Lung (tissue), 12 donors: ENCODE measurements around the gene SSTR3. TPM values are rescaled to one million over a fixed set of nuclear protein-coding genes. Genes with fewer than 3 reads are reported as not detected.

Experiments used
- ATAC-seq: fragments of 200-7000 bp; cut with Tn5 transposase; one replicate; pipeline ENCODE4 v1.9.1; 2020; ENCODE audit warnings: moderate number of reproducible peaks; ENCODE audit not compliant: insufficient read depth, low FRiP score
- DNase-seq, 3 donors: peaks; one replicate each; pipeline ENCODE4 v3.0.0-alpha.2; 2013 to 2017
- H3K27ac ChIP-seq, 2 donors: one replicate each; pipeline ENCODE4 v1.5.1; 2013; ENCODE audit warnings: mild to moderate bottlenecking in 2 of 2, moderate library complexity in 2 of 2, control low read depth in 1 of 2, inconsistent platforms in 1 of 2, low read depth in 1 of 2, low read length in 1 of 2
- H3K27me3 ChIP-seq, 3 donors: one replicate each; pipeline ENCODE4 v1.5.1; 2013; ENCODE audit warnings: low read length in 2 of 3; ENCODE audit not compliant: control insufficient read depth in 3 of 3, insufficient read depth in 3 of 3
- H3K36me3 ChIP-seq, 4 donors: one replicate each; pipeline ENCODE4 v1.5.1; 2013; ENCODE audit warnings: low read length in 4 of 4, mild to moderate bottlenecking in 1 of 4, moderate library complexity in 1 of 4; ENCODE audit not compliant: control insufficient read depth in 4 of 4, insufficient read depth in 4 of 4
- H3K4me1 ChIP-seq, 5 donors: one replicate each; pipeline ENCODE4 v1.5.1; 2013; ENCODE audit warnings: low read length in 5 of 5, mild to moderate bottlenecking in 2 of 5, moderate library complexity in 1 of 5; ENCODE audit not compliant: control insufficient read depth in 5 of 5, insufficient read depth in 5 of 5
- H3K4me3 ChIP-seq: one replicate; pipeline ENCODE4 v1.5.1; 2013; ENCODE audit warnings: mild to moderate bottlenecking, control low read depth, moderate library complexity
- H3K9ac ChIP-seq, 2 donors: one replicate each; pipeline ENCODE4 v1.5.1; 2013; ENCODE audit warnings: low read length in 2 of 2, control low read depth in 1 of 2; ENCODE audit not compliant: insufficient read depth in 1 of 2
- H3K9me3 ChIP-seq, 4 donors: one replicate each; pipeline ENCODE4 v1.5.1; 2013; ENCODE audit warnings: low read length in 3 of 4, mild to moderate bottlenecking in 1 of 4, moderate library complexity in 1 of 4; ENCODE audit not compliant: control insufficient read depth in 4 of 4, insufficient read depth in 3 of 4
- WGBS, 2 donors: extraction: QIAGEN DNeasy Blood & Tissue Kit; methylation state at CpG; one replicate each; pipeline ENCODE4 v1.1.7; 2013; 5-methylcytosine and 5-hydroxymethylcytosine counted together
- polyA plus RNA-seq, 2 donors: library from polyadenylated mRNA; stranded (reverse); fragments of 200-250 nt; gene quantifications; one replicate each; pipeline ENCODE4 v1.2.1, GENCODE V29; 2013
- total RNA-seq, 2 donors: library from RNA; depleted of rRNA in 1 of 2; stranded (reverse); fragments of >200 nt in 1 of 2; gene quantifications; one replicate each; pipeline ENCODE4 v1.2.1, GENCODE V29; 2014 to 2021
- TF ChIP-seq, protein P1 (sequence below): IDR thresholded peaks from 2 replicates; pipeline ENCODE4 v1.5.1; 2012; ENCODE audit warnings: mild to moderate bottlenecking; ENCODE audit errors: control extremely low read depth, extremely low read depth
- donor health status: control.
- donor health status: control.
- donor health status: Bipolar disorder and iron deficiency.
- donor health status: healthy.
- donor health status: DM: yes; HTN: yes; CAD: no.

Gene SSTR3
- total and polyA plus RNA-seq, 4 donors = 0.04 to 0.87 (median 0.10) TPM

DNA sequence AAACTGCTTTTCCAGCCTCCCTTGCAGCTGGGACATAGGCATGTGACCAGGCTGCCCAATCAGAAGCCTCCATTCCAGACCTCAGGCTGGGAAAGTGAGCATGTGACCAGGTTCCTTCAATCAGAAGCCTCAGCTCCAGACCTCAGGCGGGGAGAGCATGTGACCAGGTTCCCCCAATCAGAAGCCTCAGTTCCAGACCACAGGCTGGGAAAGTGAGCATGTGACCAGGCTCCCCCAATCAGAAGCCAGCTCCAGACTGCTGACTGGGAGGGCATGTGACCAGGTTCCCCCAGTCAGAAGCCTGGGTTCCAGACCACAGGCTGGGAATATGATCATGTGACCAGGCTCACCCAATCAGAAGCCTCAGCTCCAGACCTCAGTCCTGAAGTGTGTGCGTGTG lies 50.8 kb downstream of the SSTR3 start:
- 96 to 97% methylated on average over 2 of the region's 2 CpGs for WGBS, 2 donors
- no peak overlapping the region for H3K27ac ChIP-seq
- no peaks in the 10 kb centered on the region for H3K9me3 ChIP-seq
- H3K9ac ChIP-seq = no peak overlapping the region
- H3K4me1 ChIP-seq = no peaks in the 10 kb centered on the region
- H3K36me3 ChIP-seq = no peaks in the 10 kb centered on the region
- peaks cover 0 to 2% (median 0%) of the 10 kb centered on the region in 3 donors for H3K27me3 ChIP-seq
- TF ChIP-seq, protein P1, sequence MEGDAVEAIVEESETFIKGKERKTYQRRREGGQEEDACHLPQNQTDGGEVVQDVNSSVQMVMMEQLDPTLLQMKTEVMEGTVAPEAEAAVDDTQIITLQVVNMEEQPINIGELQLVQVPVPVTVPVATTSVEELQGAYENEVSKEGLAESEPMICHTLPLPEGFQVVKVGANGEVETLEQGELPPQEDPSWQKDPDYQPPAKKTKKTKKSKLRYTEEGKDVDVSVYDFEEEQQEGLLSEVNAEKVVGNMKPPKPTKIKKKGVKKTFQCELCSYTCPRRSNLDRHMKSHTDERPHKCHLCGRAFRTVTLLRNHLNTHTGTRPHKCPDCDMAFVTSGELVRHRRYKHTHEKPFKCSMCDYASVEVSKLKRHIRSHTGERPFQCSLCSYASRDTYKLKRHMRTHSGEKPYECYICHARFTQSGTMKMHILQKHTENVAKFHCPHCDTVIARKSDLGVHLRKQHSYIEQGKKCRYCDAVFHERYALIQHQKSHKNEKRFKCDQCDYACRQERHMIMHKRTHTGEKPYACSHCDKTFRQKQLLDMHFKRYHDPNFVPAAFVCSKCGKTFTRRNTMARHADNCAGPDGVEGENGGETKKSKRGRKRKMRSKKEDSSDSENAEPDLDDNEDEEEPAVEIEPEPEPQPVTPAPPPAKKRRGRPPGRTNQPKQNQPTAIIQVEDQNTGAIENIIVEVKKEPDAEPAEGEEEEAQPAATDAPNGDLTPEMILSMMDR = no peak
- H3K4me3 ChIP-seq = no peak overlapping the region
- DNase-seq (no peak), ATAC-seq (no peak)

DNA sequence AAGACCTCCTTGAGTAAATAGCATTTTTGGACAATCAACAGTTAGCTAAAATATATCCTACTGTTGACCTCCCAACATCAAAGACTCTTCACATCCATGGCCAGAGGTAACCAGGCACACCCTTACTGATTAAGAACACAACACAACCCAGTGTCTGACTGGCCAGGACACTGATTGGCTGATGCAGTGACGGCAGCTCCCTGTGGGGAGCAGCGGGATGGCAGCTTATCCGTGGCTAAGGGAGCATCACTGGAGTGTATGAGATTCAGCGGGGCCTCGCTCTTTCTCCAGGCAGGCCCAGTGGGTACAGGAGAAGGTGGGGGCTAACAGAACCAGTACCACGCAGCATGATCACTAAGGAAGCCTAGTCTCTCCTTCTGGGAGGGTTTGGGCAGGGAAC lies 52.2 kb downstream of the SSTR3 start:
- no peaks in the 10 kb centered on the region for H3K36me3 ChIP-seq
- no peak overlapping the region for H3K9ac ChIP-seq
- 71 to 73% methylated on average over 6 of the region's 6 CpGs for WGBS, 2 donors
- H3K27me3 ChIP-seq = peaks cover 0 to 2% (median 0%) of the 10 kb centered on the region in 3 donors
- TF ChIP-seq, protein P1 = no peak
- no peaks in the 10 kb centered on the region for H3K9me3 ChIP-seq
- no peak overlapping the region for H3K27ac ChIP-seq
- H3K4me3 ChIP-seq = no peak overlapping the region
- H3K4me1 ChIP-seq = no peaks in the 10 kb centered on the region
- DNase-seq = no peak
- no peak for ATAC-seq

DNA sequence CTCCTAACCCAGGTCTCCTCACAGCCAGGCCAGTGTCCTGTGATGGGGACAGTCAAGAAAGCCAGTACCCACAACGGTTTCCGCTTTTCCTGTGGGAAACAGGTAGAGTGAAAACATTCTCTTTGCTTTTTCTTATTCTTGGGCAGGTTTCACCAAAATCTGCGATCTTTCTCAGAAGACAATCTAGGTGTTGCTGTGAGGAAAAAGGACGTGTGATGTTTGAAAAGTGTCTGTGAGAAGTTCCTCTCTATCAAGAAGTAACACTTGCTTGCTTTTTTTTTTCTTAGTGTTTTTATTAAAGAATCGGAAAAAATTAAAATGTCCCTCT lies 53.4 kb downstream of the SSTR3 start:
- 82 to 83% methylated on average over 5 of the region's 5 CpGs for WGBS, 2 donors
- TF ChIP-seq, protein P1 = no peak
- H3K4me1 ChIP-seq = no peaks in the 10 kb centered on the region
- no peak overlapping the region for H3K9ac ChIP-seq
- H3K27me3 ChIP-seq = peaks cover 0 to 2% (median 0%) of the 10 kb centered on the region in 3 donors
- no peak overlapping the region for H3K4me3 ChIP-seq
- H3K9me3 ChIP-seq = no peaks in the 10 kb centered on the region
- ATAC-seq = no peak
- H3K36me3 ChIP-seq = no peaks in the 10 kb centered on the region
- no peak for DNase-seq
- no peak overlapping the region for H3K27ac ChIP-seq
